NCI-H345 treated with DMSO at 0.1 percent for 48 hours (cell line): ENCODE measurements around the gene SYNGR1.
"Not testable (repeated sequence)": the region's sequence is repeated elsewhere in the genome, so short reads cannot be mapped to it uniquely, and the experiment has no call there.

Experiments
- DNase-seq: peaks from one replicate; lab custom pipeline; 2025; ENCODE audit not compliant: unreplicated experiment; lab: John Stamatoyannopoulos, UW

The SYNGR1 gene

DNA sequence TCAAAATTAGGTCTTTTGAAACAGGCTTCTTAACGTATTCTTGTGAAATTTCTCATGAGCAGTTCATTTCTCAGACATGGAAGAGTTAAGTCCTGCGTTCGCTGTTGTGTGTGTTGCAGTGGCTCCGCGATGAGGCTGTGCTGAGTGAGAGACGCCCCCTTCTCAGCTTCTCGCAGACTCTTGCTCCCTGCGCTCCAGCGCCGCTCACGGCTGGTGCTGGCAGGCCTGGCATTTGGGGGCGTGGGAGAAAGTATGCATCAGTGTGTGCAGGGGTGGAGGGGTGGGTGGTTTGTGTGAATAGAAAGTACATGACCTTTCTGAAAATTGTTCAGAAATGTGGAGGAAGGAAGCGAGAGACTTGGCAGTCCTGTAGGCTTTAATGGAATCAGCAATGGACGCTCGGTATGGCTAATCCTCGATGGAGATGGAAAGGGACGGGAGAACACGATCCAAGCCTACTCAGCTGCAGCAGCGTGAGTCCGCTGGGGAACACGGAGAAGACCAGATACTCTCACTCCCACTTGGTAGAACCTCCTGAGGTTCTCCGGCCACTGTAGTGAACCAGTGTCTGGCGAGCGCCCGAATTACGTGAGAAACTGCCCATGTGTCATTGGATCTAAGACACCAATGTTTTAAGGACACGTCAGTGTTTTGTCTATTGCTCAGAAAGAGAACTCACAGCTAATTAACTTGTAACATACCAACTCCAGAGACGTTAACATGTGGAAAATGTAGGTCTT is 55.7 kb downstream of the SYNGR1 start:
- no peak for DNase-seq

DNA sequence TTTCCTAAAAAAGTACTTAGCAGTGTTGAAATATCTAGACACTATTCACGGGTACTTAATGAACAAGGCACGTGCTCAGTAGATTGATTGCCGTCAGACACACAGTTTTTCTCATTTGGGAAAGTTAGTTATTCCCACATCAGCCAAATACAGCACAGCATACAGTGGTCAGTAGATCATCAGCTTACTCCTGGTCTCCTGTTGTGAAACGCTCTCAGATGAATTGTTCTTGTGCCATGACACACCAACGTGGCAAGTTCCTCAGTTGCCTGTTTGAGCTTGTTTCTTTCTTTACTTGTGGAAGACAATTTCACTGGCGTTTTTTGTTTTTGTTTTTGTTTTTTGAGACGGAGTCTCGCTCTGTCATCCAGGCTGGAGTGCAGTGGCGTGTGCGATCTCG is 58.4 kb downstream of the SYNGR1 start:
- DNase-seq: no peak

DNA sequence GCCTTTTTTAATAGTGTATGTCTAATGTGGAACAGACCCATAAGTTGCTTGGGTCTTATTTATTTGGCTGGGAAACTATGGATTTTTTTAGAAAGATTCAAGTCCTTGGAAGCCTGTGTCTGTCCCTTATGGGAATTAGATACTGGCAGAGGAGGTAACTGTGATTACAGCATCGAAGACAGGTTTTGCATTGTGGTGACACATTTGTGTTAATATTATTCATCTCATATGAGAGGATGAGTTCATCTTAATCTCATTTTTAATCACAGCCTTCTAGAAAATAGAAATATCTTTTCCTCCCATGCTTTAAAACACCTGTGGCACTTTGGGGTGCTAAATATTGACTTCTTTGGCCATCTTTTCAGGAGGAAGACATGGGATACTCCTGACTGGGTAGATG is 59.0 kb downstream of the SYNGR1 start:
- DNase-seq: no peak

DNA sequence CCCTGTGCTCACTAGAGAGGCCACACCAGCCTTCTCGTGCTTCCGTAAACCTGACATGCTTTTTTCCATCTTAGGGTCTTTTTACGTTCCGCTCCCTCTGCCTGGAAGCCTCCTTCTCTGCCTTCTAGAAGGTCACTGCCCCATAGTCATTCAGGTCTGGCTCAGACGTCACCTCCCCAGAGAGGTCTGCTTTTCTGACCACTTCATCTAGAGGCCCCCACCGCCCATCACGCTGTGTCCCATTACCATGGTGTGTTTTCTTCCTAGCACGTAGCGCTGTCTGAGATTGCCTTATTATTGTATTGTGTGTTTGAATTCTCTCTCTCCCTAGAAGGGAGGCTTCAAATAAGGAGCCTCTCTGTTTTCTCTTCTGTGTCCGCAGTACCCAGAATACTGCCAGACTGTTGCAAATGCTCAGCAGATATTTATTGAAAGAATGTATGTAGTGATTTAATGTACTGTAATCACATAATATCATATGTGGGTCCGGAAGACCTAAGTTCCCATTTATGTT is 59.8 kb downstream of the SYNGR1 start:
- no peak for DNase-seq

DNA sequence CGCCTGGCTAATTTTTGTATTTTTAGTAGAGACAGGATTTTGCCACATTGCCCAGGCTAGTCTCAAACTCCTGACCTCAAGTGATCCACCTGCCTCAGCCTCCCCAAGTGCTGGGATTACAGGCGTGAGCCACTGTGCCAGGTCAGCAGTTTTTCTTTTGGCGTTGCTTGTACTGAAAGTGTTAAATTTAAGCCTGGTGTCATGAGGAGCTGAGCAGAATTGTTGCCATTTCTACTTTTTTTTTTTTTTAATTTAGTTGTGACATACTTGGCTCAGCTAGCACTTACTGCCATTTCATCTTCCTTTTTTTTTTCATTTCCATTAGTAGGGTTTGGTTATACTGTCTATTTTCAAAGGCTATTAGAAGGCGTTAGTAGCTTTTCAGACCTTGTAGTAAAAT is 60.5 kb downstream of the SYNGR1 start:
- no peak for DNase-seq

DNA sequence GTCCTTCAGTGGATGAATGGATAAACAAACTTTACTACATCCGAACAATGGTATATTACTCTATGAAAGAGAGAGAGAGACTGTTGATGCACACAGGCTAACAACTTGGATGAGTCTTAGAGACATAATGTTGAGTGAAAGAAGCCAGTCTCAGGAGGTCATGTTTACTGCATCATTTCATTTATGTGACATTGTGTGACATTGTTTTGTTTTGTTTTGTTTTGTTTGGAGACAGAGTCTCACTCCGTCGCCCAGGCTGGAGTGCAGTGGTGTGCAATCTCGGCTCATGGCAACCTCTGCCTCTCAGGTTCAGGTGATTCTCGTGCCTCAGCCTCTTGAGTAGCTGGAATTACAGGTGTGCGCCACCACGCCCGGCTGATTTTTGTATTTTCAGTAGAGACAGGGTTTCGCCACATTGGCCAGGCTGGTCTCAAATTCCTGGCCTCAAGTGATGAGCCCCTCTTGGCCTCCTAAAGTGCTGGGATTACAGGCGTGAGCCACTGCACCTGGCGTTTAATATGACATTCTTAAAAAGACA is 62.1 kb downstream of the SYNGR1 start:
- not testable (repeated sequence) for DNase-seq

DNA sequence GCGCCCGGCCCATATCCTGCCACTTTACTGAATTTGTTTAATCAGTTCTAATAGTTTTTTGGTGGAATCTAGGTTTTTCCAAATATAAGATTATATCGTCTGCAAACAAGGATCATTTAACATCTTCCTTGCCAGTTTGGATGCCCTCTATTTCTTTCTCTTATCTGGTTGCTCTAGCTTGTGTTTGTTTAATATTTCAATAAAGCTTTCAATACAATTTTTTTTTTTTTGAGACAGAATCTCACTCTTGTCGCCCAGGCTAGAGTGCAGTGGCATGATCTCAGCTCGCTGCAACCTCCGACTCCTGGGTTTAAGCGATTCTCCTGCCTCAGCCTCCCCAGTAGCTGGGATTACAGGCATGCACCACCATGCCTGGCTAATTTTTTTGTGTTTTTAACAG is 63.4 kb downstream of the SYNGR1 start:
- DNase-seq: not testable (repeated sequence)

DNA sequence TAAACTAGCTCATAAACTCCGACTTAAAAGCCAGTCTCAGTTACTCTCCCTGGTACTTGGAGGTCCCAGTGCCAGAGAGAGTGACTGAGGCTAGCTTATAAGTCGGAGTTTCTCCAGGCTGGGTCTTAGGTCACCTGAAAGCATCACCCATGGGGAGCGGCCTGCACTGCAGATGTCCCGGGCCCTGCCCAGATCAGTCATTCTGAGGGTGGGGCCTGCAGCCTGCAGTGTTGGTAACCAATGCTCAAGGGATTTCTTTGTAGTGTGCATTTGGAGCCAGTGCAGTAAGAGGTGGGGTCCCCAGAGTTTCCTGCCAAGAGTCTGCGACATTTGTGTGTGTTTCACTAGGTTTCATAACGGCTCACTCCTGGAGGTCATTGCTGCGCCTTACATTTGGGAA is 64.6 kb downstream of the SYNGR1 start:
- DNase-seq: no peak

DNA sequence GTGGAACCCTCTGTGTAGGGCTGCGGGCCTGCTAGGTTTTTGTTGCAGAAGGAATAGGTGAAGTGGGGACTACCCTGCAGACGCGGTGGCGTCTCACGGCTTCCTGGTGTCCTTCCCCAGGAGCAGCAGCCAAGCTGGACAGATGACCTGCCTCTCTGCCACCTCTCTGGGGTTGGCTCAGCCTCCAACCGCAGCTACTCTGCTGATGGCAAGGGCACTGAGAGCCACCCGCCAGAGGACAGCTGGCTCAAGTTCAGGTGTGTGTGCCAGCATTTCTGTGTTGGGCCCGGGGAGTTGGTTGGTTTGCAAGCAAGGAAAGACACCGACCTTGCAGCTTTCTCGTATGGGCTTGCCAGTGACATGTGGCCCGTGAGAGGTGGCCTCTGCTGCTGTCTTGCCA is 65.1 kb downstream of the SYNGR1 start:
- no peak for DNase-seq

DNA sequence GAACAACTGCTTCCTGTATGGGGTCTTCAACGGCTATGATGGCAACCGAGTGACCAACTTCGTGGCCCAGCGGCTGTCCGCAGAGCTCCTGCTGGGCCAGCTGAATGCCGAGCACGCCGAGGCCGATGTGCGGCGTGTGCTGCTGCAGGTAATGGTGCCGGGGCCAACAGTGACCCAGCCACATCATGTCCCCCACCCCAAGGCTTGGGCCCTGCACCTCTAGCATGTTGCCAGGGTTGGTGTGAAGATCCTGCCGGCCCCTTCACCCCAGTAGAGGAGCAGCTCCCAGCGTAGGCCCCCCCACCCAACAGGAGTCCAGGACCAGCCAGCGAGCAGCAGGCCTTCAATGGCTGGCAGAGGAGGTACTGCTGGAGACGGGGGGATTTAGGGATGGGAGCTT is 65.7 kb downstream of the SYNGR1 start:
- no peak for DNase-seq

DNA sequence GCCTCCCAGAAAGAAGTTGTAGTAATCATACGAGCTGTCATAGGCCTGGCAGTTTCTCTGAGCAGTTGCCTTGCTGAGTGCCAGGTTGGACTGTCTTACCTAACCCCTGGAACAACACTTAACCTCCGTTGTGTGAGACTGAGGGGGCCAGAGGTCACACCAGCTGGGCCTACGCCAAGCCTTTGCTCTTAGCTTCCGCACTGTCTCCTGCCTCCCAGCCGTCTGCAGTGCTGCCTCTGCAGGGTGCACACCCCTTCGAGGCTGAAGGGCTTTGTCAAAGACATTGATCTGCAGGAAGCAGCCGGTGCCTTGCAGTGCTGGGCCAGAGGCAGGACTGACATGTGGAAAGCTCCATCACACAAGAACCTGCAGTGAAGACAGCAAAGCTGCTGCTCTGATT is 66.5 kb downstream of the SYNGR1 start:
- DNase-seq: no peak

DNA sequence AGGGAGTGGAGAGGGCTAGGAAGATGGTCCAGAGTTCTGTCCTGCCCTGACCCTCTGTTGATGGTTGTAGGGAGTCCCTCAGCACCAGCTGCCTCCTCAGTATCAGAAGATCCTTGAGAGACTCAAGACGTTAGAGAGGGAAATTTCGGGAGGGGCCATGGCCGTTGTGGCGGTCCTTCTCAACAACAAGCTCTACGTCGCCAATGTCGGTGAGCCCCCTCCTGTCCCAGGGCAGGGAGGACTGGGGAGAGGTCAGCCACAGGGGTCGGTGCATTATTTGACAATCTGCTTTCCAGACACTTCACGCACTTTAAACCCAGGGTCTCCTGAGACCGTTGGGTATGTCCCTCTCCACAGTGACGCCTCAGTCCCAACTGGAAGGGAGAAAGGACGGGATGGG is 67.8 kb downstream of the SYNGR1 start:
- no peak for DNase-seq

DNA sequence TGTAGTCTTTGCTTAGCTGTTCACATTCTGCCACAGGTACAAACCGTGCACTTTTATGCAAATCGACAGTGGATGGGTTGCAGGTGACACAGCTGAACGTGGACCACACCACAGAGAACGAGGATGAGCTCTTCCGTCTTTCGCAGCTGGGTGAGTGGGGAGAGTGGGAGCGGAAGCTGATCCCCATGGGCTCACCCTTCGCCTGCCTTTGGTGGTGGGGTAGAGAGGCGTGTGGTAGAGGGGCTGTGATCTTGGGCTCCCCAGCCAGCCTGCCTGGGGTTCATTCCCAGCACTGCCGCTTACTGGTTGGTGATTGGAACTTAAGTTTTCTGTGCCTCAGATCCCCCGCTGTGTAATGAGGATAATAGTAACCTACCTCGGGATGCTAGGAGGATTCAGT is 68.9 kb downstream of the SYNGR1 start:
- DNase-seq: no peak

DNA sequence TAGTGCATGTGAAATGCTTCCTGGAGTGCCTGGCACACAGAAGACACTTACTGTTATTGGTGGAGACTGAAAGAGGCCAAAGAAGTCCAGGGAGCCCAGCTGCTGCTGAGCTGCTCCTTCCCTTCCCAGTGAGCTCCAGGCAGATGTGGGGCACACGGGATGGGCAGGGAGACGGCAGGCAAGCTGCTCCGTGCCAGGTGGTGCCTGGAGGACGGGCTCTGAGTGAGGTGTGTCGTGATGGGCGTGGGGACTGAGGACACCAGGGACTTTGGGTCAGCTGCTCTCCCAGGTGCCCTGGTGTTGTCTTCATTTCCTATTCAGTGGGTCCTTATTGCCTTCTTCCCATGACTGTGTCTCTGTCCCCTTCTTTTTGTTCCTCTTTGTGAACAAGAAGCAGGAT is 69.3 kb downstream of the SYNGR1 start:
- DNase-seq: no peak

DNA sequence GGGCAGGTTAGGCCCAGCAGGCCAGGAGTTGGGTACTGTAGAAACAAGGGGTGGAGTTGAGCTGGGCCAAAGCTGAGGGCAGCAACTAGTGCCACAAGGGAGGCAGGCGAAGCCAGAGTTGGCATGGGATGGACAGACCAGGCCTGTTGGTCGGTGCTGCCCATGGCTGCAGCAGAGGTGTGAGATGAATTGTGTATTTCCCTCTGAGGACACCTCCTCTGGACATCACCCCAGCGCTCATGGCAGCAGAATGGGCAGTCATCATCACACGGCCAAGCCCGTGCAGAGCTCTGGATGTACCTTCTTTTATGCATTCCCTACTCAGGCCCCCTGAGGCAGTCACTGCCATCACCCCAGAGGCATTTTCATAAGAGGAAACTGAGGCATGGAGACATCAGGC is 70.1 kb downstream of the SYNGR1 start:
- no peak for DNase-seq

DNA sequence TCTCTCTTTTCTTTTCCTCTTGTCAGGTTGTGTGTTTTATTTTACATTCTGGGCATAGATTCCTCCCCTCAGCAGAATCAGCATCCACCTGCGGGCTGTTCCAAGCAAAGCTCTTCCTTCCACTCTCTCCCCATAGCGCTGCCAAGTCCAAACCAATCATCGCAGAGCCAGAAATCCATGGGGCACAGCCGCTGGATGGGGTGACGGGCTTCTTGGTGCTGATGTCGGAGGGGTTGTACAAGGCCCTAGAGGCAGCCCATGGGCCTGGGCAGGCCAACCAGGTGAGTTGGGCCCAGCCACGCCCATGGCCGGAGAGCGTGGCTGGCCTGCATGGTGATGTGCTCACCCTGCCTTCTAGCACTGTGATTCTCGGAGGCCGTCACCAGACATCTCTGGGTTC is 71.9 kb downstream of the SYNGR1 start:
- no peak for DNase-seq

DNA sequence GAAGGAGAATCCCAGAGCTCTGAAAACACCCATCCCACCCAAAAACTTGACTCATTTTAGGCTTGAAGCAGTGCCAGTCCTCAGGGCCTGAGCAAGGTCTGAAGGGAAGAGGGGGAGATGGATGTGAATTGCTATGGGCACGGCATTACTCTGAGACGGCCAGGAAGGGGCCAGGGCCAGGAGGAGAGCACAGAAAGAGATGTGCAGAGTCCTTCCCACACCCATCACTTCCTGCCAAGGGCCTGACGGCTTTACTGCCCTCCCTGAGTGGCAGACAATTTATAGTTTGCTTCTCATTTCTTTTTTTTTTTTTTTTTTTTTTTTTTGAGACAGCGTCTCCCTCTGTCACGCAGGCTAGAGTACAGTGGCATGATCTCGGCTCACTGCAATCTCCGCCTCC is 72.3 kb downstream of the SYNGR1 start:
- DNase-seq: no peak

DNA sequence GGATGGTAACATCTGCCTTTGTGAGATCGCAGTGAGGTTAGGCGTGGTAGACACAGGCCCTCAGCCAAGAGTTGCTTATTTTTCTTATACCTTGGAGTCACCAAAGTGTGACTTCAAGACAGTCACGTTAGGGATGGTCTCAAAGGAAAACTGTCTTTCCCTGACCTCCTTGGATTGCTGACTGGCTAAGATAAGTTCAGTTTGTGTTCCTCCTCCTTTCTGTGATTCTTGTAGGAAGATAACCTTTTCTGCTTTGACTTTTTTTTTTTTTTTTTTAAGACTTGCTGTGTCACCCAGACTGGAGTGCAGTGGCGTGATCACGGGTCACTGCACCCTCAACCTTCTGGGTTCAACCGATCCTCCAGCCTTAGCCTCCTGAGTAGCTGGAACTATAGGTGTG is 72.9 kb downstream of the SYNGR1 start:
- no peak for DNase-seq

DNA sequence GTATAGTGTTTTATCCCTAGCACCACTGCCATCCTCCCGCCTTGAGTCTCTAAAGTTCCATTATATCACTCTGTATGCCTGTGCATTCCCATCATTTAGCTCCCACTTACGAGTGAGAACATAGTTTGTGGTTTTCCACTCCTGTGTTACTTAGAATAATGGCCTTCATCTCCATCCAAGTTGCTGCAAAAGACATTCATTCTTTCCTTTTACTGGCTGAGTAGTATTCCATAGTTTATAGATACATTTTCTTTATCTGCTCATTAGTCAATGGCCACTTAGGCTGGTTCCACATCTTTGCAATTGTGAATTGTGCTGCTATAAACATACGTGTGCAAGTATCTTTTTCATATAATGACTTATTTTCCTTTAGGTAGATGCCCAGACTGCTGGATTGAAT is 74.2 kb downstream of the SYNGR1 start:
- no peak for DNase-seq

DNA sequence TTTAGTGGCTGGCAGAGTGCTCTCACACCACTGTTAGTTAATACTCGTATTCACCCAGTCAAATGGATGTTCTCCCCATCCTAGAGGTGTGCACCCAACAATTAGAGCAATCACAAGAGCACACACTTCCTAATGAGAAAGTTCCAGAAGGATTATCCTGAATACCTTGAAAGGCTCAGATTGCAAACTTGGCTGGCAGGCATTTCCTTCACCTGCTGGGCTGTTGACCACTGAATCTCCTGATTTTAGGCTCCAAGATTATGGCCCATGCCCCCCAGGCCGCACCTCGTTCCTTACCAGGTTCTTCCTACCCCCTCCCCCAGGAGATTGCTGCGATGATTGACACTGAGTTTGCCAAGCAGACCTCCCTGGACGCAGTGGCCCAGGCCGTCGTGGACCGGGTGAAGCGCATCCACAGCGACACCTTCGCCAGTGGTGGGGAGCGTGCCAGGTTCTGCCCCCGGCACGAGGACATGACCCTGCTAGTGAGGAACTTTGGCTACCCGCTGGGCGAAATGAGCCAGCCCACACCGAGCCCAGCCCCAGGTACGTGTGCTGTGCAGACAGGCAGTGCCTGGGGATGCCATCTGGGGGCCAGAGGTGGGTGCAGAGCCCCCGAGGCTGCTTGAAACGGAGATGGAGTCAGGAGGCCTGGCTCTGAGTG is 76.7 kb downstream of the SYNGR1 start:
- no peak for DNase-seq

DNA sequence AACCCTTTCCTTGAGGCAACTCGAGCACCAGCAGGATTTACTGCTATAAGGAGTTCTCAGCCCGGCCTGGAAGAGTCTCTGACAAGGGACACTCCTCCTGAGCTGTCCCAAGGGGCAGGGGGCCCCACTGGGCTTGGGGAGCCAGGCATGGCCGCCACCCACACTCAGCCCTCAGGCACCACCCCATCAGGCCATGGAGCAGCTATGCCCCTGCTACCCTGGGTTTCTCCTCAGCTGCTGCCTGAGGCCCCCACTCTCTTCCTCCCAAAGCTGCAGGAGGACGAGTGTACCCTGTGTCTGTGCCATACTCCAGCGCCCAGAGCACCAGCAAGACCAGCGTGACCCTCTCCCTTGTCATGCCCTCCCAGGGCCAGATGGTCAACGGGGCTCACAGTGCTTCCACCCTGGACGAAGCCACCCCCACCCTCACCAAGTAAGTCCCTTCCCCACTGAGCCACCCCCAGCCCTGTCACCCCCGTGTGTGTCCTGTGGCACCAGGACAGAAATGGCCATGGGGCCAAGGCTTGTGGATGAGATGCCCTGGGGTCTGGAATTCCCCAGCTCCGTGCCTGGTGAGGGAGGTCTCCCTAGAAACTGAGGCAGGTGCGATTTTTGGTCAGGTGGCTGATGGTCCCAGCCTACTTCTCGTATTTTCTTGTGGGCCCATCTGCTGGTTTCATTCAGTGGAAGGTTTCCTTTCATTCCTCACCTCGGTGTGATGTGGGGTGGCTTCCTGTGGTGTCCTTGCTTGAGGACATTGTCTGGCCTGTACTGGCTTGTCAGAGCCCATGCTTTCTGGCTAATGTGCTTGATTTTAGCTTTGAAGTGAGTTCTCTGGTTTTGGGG is 78.2 kb downstream of the SYNGR1 start:
- no peak for DNase-seq
